Stimulated activated CD8-positive, alpha-beta memory T cell treated with anti-CD3 and anti-CD28 coated beads, Interleukin-7, amount 100 ng/mL, for 48 hours (primary cell): Measurements from ENCODE around the gene IKZF2.
"Not testable (repeated sequence)": the region's sequence is repeated elsewhere in the genome, so short reads cannot be mapped to it uniquely, and the experiment has no call there.

ENCODE experiments used
- DNase-seq, 2 donors: peaks; one replicate each; pipeline ENCODE4 v3.0.0-alpha.2; 2020; ENCODE audit warnings: low read depth in 1 of 2; ENCODE audit errors: extremely low read depth in 1 of 2

IKZF2 gene

GRCh38 chr2:213057977-213058376, 93.4 kb downstream of the IKZF2 start:
- no peak for DNase-seq

- DNase-seq: no peak
These were observed 105.0 kb downstream of the IKZF2 start for GRCh38 chr2:213046431-213046830.

GRCh38 chr2:213043566-213043965, 107.8 kb downstream of the IKZF2 start:
- DNase-seq: no peak

- no peak for DNase-seq
These were observed 109.2 kb downstream of the IKZF2 start for GRCh38 chr2:213042262-213042661.

- DNase-seq: no peak
These were observed 114.6 kb downstream of the IKZF2 start for GRCh38 chr2:213036836-213037235.

- DNase-seq: no peak
These were observed 116.8 kb downstream of the IKZF2 start for GRCh38 chr2:213034585-213034984.

- DNase-seq: no peak
These were observed 118.8 kb downstream of the IKZF2 start for GRCh38 chr2:213032607-213033006.

- no peak for DNase-seq
These were observed 128.4 kb downstream of the IKZF2 start for GRCh38 chr2:213022987-213023386.

- DNase-seq: peak in 1 of 2 donors; percentile 21
These were observed 129.2 kb downstream of the IKZF2 start for GRCh38 chr2:213021971-213022899.

GRCh38 chr2:213020913-213021312, 130.5 kb downstream of the IKZF2 start:
- not testable (repeated sequence) for DNase-seq

GRCh38 chr2:213020268-213020667, 131.1 kb downstream of the IKZF2 start:
- DNase-seq: no peak

- DNase-seq: no peak
These were observed 132.0 kb downstream of the IKZF2 start for GRCh38 chr2:213019368-213019767.

GRCh38 chr2:213018340-213018901, 133.0 kb downstream of the IKZF2 start:
- DNase-seq: no peak

- DNase-seq: no peak
These were observed 134.0 kb downstream of the IKZF2 start for GRCh38 chr2:213017404-213017803.

- no peak for DNase-seq
These were observed 134.4 kb downstream of the IKZF2 start for GRCh38 chr2:213016984-213017351.

GRCh38 chr2:213016166-213016983, 135.0 kb downstream of the IKZF2 start:
- no peak for DNase-seq

- peak; percentile 17 to 54 for DNase-seq
These were observed 135.8 kb downstream of the IKZF2 start for GRCh38 chr2:213015387-213016165.

- DNase-seq: no peak
These were observed 137.4 kb downstream of the IKZF2 start for GRCh38 chr2:213013979-213014378.

GRCh38 chr2:213011505-213011904, 139.9 kb downstream of the IKZF2 start:
- no peak for DNase-seq

GRCh38 chr2:213010106-213010779, 141.2 kb downstream of the IKZF2 start:
- DNase-seq: no peak
